IPS DF 4.7 (cell line): ENCODE data around the gene PELO.
"Not testable (repeated sequence)": the region's sequence is repeated elsewhere in the genome, so short reads cannot be mapped to it uniquely, and the experiment has no call there.

ENCODE experiments used
- DNase-seq: peaks from one replicate; pipeline ENCODE4 v3.0.0-alpha.2; 2013; ENCODE audit warnings: low spot score; ENCODE audit errors: extremely low read depth

Gene PELO

DNA sequence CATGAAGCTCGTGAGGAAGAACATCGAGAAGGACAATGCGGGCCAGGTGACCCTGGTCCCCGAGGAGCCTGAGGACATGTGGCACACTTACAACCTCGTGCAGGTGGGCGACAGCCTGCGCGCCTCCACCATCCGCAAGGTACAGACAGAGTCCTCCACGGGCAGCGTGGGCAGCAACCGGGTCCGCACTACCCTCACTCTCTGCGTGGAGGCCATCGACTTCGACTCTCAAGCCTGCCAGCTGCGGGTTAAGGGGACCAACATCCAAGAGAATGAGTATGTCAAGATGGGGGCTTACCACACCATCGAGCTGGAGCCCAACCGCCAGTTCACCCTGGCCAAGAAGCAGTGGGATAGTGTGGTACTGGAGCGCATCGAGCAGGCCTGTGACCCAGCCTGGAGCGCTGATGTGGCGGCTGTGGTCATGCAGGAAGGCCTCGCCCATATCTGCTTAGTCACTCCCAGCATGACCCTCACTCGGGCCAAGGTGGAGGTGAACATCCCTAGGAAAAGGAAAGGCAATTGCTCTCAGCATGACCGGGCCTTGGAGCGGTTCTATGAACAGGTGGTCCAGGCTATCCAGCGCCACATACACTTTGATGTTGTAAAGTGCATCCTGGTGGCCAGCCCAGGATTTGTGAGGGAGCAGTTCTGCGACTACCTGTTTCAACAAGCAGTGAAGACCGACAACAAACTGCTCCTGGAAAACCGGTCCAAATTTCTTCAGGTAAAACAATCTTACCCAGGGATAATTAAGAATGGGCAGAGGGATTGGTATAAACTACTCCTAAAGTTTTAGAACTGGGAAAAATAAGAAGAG lies 12.9 kb downstream of the PELO start:
- DNase-seq: no peak

DNA sequence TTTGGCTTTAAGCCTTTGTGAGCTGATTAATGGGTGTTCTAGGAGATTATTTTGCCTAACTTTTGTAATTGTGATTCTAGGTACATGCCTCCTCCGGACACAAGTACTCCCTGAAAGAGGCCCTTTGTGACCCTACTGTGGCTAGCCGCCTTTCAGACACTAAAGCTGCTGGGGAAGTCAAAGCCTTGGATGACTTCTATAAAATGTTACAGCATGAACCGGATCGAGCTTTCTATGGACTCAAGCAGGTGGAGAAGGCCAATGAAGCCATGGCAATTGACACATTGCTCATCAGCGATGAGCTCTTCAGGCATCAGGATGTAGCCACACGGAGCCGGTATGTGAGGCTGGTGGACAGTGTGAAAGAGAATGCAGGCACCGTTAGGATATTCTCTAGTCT lies 13.6 kb downstream of the PELO start:
- no peak for DNase-seq

DNA sequence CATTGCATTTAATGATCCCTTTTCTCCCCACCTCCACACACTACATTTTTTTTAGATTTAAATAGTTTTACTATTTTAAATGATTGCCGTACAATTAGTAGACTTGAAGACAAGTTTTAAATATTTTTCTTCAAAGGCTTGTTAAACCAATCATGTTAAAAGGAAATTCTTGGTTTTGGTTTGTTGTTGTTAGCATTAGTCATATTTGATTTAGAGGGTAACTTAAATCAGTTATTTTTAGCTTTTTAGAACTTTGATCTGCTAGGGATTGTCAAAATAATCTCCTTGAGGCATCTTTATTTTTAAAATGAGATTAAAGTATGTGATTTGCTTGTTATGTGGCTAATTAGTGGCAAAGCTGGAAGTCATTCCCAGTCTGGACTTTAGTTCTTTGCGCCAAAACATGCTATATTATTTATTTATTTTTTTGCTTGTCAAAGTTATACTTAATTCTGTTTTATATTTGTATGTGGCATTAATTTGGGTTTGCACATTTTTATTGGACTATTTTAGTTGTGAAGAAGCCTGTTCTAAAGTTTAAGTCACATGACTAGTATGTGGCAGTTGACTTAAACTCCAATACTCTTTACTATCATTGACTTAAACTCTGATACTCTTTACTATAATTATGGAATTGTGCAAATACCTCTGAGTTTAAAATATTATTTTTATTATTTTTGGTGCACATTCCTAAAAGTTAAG lies 14.7 kb downstream of the PELO start:
- DNase-seq: no peak

DNA sequence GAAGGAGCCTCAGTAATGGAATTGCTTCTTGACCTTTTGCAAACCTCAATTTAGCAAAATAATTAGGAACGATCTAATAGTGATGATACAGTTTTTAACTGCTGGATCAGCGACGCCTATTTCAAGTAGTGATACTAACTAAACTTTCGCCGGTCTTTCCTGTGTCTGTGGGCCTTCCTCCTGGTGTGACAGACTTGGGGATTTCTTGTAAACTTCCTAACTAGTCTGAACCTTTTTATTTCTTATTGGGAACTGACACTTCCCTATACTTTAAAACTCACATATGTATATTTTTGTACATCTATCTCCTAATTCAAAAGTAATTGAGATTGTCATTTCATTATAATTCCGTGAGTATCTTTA lies 15.2 kb downstream of the PELO start:
- no peak for DNase-seq

DNA sequence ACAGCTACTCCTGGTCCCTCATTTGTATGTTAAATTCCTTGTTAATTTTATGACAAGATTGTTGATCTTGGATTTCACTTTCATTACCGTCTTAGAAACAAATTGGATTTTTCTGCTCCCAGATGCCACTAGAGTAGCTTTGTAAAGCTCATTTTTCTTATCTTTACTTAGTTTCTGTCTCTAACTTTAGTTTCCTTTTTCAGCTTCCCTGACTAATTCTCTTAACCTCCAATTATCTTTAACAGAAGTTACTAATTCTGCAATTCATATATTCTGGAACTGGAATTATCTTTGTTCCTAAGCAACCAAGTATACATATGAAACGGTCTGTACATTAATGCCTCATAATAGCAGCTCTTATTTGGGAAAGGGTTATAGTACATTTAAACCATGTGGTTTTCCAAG lies 16.7 kb downstream of the PELO start:
- DNase-seq: no peak

DNA sequence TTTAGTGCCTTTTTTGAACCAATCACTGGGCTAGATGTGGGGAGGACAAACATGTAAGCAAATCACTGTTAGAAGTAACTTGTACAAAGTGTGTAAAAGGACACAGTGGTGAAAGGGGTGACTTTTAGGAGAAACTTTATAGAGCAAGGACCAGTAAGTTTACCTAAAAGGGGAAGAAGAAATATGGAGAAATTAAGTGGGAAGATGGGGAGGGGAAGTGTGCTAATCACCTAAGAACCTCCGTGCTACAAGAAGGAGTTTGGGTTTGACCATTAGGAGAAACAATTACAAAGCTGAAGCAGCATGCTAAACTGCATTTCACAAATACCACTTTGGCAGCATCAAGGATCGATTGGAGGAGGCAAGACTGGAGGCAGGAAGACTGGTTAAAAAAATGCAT lies 17.3 kb downstream of the PELO start:
- no peak for DNase-seq

DNA sequence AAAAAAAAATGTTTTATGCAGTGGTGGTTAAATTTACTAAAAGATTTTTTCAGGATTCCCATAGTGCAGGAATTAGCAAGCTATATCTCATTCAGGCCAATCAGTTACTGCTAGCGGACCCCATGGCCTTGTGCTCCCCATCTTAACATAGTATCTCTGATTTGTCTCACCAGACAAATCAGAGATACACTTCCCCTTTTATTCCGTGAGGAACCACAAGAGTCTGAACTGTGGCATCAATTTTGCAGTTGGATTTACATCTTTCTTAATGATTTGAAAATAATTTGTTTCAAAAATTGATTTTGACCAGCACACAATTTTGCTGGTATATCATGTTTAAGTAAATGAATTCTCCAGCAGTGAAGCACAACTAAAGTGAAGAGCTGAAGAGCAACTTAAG lies 17.9 kb downstream of the PELO start:
- no peak for DNase-seq

DNA sequence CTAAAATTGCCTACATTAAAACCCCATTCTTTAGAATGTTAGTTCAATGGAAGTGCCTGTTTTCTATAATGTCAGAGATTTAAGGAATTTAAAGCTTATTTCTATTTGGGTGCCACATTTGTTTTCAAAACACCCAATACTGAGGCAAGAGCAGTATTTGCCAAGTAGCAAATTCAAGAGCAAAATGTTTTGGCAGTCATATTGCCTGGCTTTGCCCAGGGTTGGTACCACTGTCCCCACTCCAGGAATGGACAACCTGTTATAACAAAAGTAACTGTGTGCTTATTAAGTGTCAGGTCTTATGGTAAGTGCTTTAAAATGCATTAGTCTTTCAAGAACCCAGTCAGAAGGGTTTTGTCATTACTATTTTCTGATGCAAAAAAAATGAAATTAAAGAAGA lies 19.3 kb downstream of the PELO start:
- no peak for DNase-seq

DNA sequence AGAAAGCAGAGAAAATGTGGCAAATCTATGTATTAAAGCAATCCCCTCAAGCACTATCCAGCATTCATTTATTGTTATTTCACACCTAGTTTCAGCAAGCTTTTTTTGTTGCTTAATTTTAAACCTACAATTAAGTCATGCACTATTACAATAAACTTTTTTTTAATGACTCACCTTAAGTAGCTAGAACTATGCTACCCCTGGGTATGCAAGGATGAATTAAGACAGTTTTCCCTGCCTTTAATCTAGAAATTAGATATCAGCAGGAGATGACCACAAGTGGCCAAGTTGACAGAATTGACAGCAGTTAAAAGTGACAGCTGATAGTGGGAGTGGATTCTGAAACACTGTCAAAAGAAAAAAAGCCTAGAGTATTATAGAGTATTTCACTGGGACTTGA lies 20.0 kb downstream of the PELO start:
- DNase-seq: no peak

DNA sequence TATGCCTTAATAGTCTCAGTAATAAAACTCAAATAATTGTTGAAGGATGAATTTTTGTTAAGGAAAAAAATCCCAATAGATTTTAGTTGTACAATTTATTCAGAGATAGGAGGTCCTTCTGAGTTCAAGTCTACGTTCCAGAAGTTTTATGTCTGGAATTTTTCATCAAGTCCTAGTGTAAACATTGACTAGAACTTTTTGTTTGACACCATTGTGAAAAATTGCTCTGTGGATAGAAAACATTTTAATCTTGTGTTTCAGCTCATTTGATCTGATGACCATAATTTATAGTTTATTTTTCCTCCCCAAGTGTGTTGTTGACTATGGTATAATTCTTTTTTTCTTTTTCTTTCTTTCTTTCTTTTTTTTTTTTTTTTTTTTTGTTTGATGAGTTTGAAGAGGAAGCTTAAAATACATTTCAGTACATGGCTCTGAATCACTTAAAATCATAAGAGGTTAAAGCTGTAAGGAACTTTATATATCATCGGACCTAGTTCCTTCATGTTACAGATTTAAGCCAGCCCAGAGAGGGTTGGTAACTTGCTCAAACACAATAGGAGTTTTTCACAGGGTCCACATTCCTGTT lies 20.7 kb downstream of the PELO start:
- no peak for DNase-seq

DNA sequence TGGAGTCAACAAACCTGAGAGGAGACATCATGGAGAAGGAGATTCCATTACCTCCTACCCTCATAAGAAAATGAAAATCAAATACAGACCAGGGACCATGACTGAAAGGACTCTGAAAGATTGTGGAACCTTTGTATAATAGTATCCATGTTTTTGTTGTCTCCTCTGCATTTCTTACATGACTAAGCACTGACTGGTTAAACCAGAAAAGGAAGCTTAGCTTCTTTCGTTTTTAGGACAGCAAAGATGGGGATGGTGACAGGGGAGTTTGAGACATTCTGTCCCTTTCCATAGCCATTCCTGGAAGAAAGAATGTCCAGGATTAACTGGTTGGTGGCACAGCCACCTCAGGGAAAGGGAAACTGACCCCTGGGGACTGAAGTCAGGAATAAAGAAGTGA lies 22.2 kb downstream of the PELO start:
- DNase-seq: no peak

DNA sequence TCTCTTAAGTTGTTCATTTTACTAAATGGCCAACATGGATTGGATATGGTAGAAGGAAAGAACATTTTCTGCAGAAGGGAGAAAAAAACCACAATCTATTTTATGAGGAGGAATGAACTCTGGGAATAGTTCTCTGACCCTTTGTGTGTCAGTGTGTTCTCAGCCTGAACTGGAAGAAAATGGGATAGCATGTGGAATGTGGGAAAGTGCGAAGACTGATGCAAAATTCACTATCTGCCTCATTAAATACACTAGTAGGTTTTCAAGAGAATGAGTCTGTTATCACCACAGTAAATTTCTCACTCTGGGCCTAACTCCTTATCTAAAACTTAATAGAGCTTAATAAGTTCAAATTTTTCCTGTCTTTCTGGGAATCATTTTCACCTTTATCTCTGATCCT lies 22.7 kb downstream of the PELO start:
- DNase-seq: no peak

DNA sequence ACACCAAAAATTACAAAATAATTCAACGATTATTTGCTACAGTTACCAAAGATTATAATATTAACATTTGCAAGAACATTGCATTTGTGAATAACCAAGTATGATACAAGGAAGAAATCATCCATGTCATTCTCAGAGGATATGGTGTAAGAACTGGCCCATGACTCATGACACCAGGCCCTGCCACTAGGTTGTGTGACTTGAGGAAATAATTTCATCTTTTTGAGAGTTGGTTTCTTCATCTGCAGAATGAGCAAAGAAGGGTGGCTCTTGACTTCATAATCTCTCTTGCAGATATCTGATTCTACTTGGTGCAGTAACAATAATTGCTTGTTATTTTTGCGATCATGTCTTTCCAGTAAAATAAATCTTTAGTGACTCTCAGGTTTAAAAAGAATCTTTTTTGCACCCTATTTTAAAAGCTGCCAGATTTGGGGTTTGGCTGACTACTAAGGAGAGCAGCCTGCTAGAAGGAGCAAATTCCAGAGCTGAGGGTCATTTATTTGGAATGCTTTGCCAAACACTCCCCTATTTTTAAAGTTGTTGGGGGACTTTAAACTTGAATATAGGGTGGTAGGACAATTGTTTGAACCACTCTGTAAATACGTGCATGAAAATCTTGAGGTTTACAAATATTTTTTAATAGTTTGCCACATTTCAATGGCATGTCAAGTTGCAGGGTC lies 23.5 kb downstream of the PELO start:
- DNase-seq: no peak

DNA sequence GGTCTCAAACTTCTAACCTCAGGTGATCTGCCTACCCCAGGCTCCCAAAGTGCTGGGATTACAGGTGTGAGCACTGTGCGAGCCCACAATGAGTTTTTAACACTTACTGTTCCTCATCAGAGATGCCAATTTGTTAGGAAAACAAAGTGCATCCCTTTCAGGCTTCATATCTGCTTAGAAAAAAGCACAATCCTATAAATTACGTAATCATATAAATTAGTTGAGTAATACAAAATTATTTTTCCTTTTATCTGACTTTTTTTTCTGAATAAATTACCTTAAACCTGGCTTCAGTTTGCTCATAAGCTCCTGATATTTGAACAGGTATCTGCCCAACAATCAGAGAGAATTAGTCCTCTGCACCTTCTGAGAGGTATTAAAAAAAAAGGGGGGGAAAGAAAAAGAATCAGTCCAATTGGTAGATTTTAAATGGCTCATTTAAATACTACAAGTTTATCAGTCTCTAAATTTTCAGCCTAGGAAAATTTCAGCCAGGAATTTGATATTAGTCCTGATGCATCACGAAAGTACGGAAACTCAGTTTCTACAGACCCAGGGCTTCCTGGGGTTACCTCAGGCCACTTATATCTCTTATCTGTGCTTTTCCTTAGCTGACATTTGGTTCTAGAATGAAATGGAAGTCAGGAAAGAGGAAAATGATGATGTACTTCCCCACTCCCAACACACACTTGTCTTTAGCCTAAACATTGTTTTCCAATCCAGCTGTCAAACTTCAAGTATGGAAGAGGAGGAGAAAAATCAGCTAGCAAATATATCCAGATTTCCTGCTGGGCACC lies 26.8 kb downstream of the PELO start:
- DNase-seq: no peak

DNA sequence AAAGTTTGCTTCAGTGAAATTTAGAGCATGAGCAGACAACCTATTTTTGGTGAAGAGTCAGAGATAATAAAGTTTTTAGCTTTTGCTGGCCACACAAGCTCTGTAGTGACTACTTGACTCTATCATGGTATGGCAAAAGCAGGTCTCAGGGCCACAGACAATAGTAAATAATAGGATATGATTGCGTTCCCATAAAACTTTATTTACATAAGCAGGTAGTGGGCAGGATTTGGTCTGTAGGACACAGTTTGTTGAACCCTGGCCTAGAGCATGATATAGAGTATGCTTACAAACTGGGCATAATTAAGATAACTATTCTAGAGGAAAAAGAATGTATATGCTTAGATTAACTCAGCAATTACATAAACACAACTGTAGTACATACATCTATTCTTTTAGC lies 30.1 kb downstream of the PELO start:
- no peak for DNase-seq

DNA sequence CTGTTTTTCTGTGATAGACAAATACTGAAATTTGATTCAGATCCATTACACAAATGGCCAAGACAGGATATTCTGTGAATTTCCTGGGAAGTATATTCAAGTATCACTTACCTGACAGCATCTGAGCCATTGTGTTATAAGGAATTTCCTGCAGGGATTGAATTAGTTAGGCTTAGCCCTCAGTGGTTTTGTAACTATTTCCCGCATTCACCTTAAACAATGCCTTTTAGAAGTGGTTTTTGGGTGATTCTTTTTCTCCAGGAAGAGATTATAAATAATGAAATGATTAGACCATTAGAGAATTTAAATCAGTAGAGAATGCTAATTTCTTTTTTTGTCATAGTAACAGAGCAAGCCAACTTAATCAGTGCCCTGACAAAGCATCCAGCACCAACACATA lies 30.6 kb downstream of the PELO start:
- DNase-seq: no peak

DNA sequence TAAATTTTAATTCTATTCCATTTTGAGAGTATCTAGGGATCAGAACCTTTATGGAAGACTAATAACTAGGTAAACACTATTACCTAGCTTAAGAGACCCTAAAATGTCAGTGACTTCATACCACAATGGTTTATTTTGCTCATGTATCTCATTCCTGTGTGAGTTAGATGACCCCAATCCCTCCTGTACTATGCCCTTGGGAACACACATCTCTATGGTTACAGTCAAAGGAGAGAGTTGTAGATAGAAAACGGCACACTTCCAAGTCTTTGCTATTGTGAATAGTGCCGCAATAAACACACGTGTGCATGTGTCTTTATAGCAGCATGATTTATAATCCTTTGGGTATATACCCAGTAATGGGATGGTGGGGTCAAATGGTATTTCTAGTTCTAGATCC lies 31.1 kb downstream of the PELO start:
- DNase-seq: not testable (repeated sequence)

DNA sequence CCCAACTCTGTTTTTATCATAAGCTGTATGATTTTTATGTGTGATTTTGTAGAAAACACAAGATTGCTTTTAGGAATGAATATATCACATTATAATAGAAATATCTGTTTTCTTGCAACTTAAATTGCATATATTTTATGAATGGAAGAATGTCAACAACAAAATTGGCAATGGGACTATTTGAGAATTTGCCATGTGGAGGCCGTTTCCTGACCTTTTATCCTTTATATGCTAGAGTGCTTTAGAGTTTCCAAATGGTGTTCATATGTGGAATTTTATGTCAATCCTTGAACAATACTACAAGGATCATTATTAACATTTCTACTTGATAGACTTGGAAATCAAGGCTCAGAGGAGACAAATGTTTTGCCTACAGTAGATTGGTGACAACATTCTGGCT lies 34.2 kb downstream of the PELO start:
- DNase-seq: no peak

DNA sequence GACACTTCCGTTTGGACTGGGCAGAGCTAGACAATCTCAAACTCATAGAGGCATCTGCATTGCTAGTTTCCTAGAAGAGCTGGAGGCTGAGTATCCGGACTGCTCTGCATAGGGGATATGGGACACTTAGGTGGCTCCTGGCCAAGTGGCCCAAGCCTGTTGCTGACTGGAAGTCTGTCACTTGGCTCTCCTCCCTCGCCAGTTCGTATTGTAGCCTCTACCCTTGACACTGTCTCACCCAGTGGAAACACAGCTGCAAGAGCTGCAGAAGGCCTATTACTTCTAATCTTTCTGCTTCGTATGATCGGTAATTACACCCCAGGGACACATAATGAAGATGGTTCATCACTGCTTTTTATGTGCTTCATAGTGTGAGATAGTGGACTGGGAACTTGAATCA lies 34.7 kb downstream of the PELO start:
- DNase-seq: no peak

DNA sequence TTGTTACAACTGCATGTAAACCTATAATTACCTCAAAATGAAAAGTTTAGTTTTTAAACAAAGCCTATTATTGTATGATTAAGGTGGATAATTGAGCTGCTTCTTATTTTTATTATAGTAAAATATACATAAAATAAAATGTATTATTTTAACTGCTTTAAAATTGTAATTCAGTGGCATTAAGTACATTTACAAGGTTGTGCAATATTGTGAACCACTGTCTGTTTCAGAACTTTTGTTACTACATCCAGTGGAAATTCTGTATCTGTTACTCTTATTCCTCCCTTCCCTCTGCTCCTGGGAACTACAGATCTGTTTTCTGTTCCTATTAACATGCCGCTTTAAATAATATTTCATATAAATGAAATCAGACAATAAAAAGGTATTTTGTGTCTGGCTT lies 37.1 kb downstream of the PELO start:
- DNase-seq: no peak

DNA sequence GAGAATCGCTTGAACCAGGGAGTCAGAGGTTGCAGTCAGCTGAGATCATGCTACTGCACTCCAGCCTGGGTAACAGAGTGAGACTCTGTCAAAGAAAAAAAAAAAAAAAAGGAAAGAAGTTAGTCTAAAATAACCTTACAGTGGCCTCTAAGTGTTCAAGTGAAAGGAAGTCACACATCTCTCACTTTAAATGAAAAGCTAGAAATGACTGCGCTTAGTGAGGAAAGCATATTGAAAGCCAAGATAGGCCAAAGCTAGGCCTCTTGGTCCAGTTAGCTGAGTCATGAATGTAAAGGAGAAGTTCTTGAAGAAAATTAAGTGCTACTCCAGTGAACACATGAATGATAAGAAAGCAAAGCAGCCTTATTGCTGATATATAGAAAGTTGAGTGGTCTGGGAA lies 38.1 kb downstream of the PELO start:
- no peak for DNase-seq
